ENCODE results near the gene KLF16.

Gene KLF16

GRCh38 chr19:1860042-1860775 is 3.2 kb downstream of the KLF16 start:
- peak; percentile 67 to 91 for DNase-seq (ENCODE audit: low spot score in 2 of 2)
- Histone ChIP-seq H3K9me3 (no peaks in the 10 kb centered on the region), H3K4me3 (peak overlapping the region; percentile 75), H3K27me3 (ENCODE audit: low read depth) (no peaks in the 10 kb centered on the region), H3K36me3 (replicated peaks) (no peaks in the 10 kb centered on the region), H3K4me1 (peaks cover 40% of the 10 kb centered on the region)
- in situ Hi-C loops (cut with MboI; ENCODE audit: low sequenced_read_pairs), result no loop called here

DNA sequence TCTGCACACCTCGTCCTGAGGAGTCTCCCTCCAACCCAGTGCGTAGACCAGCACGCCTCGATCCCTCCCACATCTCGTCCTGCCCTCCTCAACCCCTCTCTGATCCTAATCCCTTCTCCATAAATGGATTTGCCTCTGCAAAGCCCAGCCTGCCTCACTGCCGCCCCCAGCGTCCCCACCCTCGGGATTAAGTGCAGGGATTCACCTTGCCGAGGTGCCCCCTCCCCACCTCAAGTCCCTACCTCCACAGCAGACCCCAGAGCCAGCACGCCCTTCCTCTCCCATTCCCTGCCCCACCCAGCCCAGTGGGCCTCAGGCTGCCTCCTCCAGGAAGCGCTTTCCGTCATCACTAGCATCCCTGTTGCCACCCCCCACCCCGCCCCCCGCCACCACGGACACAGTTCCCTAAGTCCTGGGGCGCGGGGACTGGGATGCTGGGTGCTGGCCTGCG is 4.0 kb downstream of the KLF16 start:
- DNase-seq (ENCODE audit: low spot score in 2 of 2), result peak in 1 of 2 experiments; percentile 75
- in situ Hi-C loops (cut with MboI; ENCODE audit: low sequenced_read_pairs), result no loop called here
- peaks cover 42% of the 10 kb centered on the region for H3K4me1 ChIP-seq

GRCh38 chr19:1858412-1859081 is 4.8 kb downstream of the KLF16 start:
- H3K4me1 ChIP-seq, result peaks cover 43% of the 10 kb centered on the region
- in situ Hi-C loops (cut with MboI; ENCODE audit: low sequenced_read_pairs), result no loop called here
- no peaks in the 10 kb centered on the region for H3K27me3 ChIP-seq (ENCODE audit: low read depth)
- no peaks in the 10 kb centered on the region for H3K9me3 ChIP-seq
- DNase-seq (ENCODE audit: low spot score in 2 of 2), result no peak
- no peak overlapping the region for H3K4me3 ChIP-seq
- H3K36me3 ChIP-seq (replicated peaks), result 0 out of 2 replicates have a peak, but pooled peaks cover 4% of the 10 kb centered on the region

More for the DNA sequence above, 4.0 kb downstream of the KLF16 start:
- Histone ChIP-seq H3K4me3 (peak overlapping the region; percentile 75), H3K9me3 (no peaks in the 10 kb centered on the region), H3K36me3 (replicated peaks) (no peaks in the 10 kb centered on the region), H3K27me3 (ENCODE audit: low read depth) (no peaks in the 10 kb centered on the region)

GRCh38 chr19:1857648-1858326 is 5.6 kb downstream of the KLF16 start:
- Histone ChIP-seq H3K36me3 (replicated peaks) (peaks cover 4% of the 10 kb centered on the region; the same call in 1 of the 2 replicates), H3K4me1 (peaks cover 45% of the 10 kb centered on the region), H3K4me3 (no peak overlapping the region; the same call in 1 of the 2 replicates), H3K9me3 (no peaks in the 10 kb centered on the region), H3K27me3 (ENCODE audit: low read depth) (no peaks in the 10 kb centered on the region)
- in situ Hi-C loops (cut with MboI; ENCODE audit: low sequenced_read_pairs), result no loop called here
- no peak for DNase-seq (ENCODE audit: low spot score in 2 of 2)

GRCh38 chr19:1856698-1857603 is 6.4 kb downstream of the KLF16 start:
- Histone ChIP-seq H3K4me1 (peaks cover 45% of the 10 kb centered on the region), H3K27me3 (ENCODE audit: low read depth) (no peaks in the 10 kb centered on the region), H3K4me3 (peak overlapping the region; percentile 6), H3K9me3 (no peaks in the 10 kb centered on the region), H3K36me3 (replicated peaks) (peaks cover 4% of the 10 kb centered on the region; the same call in 1 of the 2 replicates)
- in situ Hi-C loops (cut with MboI; ENCODE audit: low sequenced_read_pairs), result no loop called here
- peak in 1 of 2 experiments; percentile 68 for DNase-seq (ENCODE audit: low spot score in 2 of 2)

DNA sequence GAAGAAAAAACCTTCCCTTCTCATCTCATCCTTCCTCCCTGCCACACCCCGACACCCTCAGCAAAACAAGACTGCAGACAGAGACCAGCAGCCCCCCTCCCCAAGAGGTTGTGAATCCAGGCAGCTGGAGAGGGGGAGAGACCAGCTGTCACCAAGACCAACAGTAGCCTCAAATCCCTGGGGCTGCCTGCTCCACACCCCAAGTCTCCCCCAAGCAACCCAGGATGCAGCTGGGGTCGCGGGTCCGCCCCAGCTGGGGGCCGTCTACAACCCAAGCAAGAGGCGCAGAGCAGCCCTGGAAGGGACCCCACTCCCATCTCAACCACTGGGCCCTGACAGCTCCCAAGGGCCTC is 7.1 kb downstream of the KLF16 start:
- peaks cover 45% of the 10 kb centered on the region for H3K4me1 ChIP-seq
- no peaks in the 10 kb centered on the region for H3K9me3 ChIP-seq
- in situ Hi-C loops (cut with MboI; ENCODE audit: low sequenced_read_pairs), result no loop called here
- no peaks in the 10 kb centered on the region for H3K27me3 ChIP-seq (ENCODE audit: low read depth)
- peaks cover 4% of the 10 kb centered on the region; the same call in 1 of the 2 replicates for H3K36me3 ChIP-seq (replicated peaks)
- DNase-seq (ENCODE audit: low spot score in 2 of 2), result no peak
- H3K4me3 ChIP-seq, result no peak overlapping the region; the same call in 1 of the 2 replicates

GRCh38 chr19:1855828-1856255 is 7.5 kb downstream of the KLF16 start:
- Histone ChIP-seq H3K27me3 (ENCODE audit: low read depth) (no peaks in the 10 kb centered on the region), H3K4me1 (peaks cover 45% of the 10 kb centered on the region), H3K9me3 (no peaks in the 10 kb centered on the region), H3K36me3 (replicated peaks) (peaks cover 4% of the 10 kb centered on the region; the same call in 1 of the 2 replicates), H3K4me3 (peak overlapping the region; percentile 3; the same call in 1 of the 2 replicates)
- in situ Hi-C loops (cut with MboI; ENCODE audit: low sequenced_read_pairs), result no loop called here
- no peak for DNase-seq (ENCODE audit: low spot score in 2 of 2)

DNA sequence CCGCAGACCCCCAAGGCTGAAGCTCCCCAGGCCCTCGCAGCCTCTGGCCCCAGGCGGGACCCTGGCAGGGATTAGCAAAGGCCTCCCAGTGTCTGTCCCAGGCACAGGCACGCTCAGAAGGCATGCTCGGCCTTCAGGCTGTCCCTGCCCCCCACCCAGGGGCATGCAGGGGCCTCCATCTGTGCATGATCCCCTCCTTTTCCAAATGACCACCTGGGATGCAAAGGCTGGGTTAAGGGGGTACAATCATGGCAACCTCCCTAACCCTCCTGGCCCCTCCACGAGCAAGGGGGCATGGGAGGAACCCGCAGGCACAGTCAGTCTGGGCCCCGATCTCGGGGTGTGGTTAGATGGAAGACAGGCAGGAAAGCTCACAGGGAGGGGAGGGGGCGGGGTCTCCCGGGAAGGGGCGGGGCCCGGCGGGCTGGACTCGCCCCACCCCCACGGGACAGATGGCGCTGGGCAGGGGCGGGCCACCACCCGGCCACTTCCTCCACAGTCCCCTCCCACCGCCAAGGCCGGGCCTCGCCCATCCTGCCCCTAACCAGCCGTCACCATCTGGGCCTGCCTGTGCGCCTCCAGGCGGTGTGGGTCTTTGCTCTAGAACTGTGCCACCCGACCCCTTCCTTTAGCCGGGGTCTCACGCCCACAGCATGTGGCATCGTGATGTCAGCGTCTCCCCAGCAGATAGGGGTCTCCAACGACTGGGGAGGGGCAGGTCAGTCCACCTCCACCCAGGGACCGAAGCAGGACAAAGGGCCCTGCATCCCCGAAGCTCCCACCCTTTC is 8.1 kb downstream of the KLF16 start:
- H3K4me3 ChIP-seq, result peak overlapping the region; percentile 7; the same call in 1 of the 2 replicates
- no peaks in the 10 kb centered on the region for H3K9me3 ChIP-seq
- peaks cover 40% of the 10 kb centered on the region for H3K4me1 ChIP-seq
- in situ Hi-C loops (cut with MboI; ENCODE audit: low sequenced_read_pairs), result no loop called here
- H3K27me3 ChIP-seq (ENCODE audit: low read depth), result no peaks in the 10 kb centered on the region
- H3K36me3 ChIP-seq (replicated peaks), result peaks cover 4% of the 10 kb centered on the region; the same call in 1 of the 2 replicates
- peak; percentile 80 to 94 for DNase-seq (ENCODE audit: low spot score in 2 of 2)

DNA sequence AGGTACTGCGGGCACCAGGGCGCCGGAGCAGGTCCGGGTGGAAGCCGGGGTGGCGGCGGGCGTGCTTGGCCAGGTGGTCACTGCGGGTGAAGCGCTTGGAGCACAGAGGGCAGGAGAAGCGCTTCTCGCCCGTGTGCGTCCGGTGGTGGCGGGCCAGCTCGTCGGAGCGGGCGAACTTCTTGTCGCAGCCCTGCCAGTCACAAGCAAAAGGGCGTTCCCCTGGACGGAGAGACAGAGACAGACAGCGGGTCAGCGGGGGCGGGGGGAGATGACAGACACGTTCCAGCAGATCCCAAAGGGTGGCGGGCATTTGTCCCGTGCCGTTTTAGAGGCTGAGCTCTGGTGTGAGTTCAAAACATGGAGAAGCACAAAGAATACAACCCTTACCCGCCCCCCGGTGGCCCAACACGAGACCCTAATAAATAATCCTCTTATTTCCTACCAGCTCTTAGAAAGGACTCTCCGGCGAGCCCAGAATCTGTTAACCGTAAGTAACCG is 8.8 kb downstream of the KLF16 start:
- H3K4me1 ChIP-seq, result peaks cover 36% of the 10 kb centered on the region

DNA sequence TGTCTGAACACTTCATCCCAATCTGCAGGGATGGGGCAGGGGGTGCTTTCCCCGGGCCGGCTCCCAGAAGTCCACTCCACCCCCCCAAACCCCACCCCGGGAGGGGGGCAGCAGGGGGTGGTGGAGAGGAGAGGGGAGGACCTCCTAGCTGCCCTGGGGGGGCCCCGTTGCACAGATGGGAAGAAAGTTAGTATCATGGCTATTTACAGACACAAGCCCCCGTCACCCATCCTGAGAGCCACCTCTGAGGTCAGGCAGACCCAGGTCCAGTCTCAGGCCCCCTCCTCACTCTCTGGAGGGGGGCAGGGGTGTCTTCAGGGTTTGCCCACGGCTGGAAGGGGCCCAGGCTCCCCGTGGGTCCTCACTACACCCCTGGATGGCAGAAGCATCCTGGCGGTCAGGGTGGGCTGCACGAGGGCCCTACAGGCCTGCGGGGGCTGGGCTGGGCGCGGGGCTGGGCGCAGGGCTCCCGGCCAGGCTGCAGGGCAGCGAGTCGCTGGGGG is 9.3 kb downstream of the KLF16 start:
- peaks cover 31% of the 10 kb centered on the region for H3K4me1 ChIP-seq
- H3K4me3 ChIP-seq, result no peak overlapping the region
- peaks cover 4% of the 10 kb centered on the region; the same call in 1 of the 2 replicates for H3K36me3 ChIP-seq (replicated peaks)
- in situ Hi-C loops (cut with MboI; ENCODE audit: low sequenced_read_pairs), result no loop called here
- DNase-seq (ENCODE audit: low spot score in 2 of 2), result no peak
- H3K27me3 ChIP-seq (ENCODE audit: low read depth), result no peaks in the 10 kb centered on the region
- no peaks in the 10 kb centered on the region for H3K9me3 ChIP-seq

More for the DNA sequence above, 8.8 kb downstream of the KLF16 start:
- H3K27me3 ChIP-seq (ENCODE audit: low read depth), result no peaks in the 10 kb centered on the region
- no peak overlapping the region for H3K4me3 ChIP-seq
- no peaks in the 10 kb centered on the region for H3K9me3 ChIP-seq
- in situ Hi-C loops (cut with MboI; ENCODE audit: low sequenced_read_pairs), result no loop called here
- peaks cover 4% of the 10 kb centered on the region; the same call in 1 of the 2 replicates for H3K36me3 ChIP-seq (replicated peaks)
- no peak for DNase-seq (ENCODE audit: low spot score in 2 of 2)

- no peaks in the 10 kb centered on the region for H3K27me3 ChIP-seq (ENCODE audit: low read depth)
- H3K36me3 ChIP-seq (replicated peaks), result peaks cover 4% of the 10 kb centered on the region; the same call in 1 of the 2 replicates
- in situ Hi-C loops (cut with MboI; ENCODE audit: low sequenced_read_pairs), result no loop called here
- H3K4me3 ChIP-seq, result no peak overlapping the region
- H3K4me1 ChIP-seq, result peaks cover 29% of the 10 kb centered on the region
- DNase-seq (ENCODE audit: low spot score in 2 of 2), result peak; percentile 77 to 91
- no peaks in the 10 kb centered on the region for H3K9me3 ChIP-seq
These were observed 9.9 kb downstream of the KLF16 start for GRCh38 chr19:1853295-1854038.
